DMS53 treated with DMSO at 0.1 percent for 48 hours (cell line): ENCODE measurements around the gene OCA2.
"Not testable (repeated sequence)": the region's sequence is repeated elsewhere in the genome, so short reads cannot be mapped to it uniquely, and the experiment has no call there.

ENCODE experiments used
- DNase-seq: peaks from one replicate; lab custom pipeline; 2025; ENCODE audit not compliant: unreplicated experiment; lab: John Stamatoyannopoulos, UW

OCA2 gene

DNA sequence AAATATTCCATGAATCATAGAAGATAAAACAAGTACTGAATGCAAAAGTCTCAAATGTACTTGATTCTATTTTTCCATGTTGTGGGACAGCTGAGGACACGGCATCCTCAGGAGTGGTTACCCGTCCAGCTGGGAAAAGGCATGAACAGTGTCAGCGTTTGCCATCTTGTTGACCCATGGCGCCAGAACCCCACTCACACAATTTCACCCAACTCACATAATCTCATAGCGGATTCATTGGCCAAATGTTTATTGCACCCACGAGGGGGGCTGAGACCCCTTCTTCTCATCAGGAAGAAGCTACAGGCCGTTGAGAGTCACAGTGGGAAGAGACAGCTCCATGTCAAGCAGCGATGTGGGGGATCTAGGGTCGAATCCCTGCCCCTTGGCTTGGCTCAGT, 72.9 kb downstream of the OCA2 start:
- no peak for DNase-seq

- DNase-seq: no peak
Measured at GRCh38 chr15:28025413-28025812, 73.7 kb downstream of the OCA2 start.

- no peak for DNase-seq
Measured at GRCh38 chr15:28024889-28025250, 74.2 kb downstream of the OCA2 start.

GRCh38 chr15:28023933-28024888, 74.9 kb downstream of the OCA2 start:
- no peak for DNase-seq

DNA sequence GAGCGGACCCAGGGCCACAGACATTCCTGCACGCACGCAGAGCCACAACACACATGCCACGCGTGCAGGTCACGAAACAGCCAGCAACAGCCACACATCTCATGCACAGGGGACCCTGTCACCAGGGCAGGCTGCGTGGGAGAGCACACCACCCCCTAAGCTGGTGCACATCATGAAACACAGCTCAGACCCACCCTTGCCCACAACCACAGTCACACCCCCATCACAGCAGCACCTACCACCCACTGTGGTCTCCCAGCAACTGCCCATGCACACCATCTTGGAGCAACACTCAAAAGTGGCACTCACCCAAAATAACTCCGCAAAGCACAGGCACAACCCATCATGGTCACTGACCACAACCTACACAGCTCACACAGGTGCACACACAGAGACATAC, 75.7 kb downstream of the OCA2 start:
- DNase-seq: no peak

DNA sequence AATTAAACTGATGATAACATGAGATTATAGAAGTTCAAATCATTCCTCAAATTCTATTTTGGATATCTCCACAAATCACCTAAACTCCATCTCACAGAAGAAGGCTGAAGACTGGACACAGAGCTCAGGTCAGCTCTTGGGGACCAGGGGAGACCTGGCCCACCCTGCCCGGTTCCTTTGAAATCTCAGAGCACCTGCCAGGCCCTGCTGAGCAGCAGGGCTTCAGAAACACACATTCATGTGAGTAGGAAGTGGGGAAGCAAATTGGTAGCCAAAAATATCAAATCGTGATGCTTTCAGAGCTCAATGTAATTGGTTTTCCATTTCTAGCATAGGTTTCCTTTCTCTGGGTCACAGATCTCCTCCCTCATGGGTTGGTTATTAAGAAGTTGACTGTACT, 76.2 kb downstream of the OCA2 start:
- no peak for DNase-seq

GRCh38 chr15:28022181-28022580, 76.9 kb downstream of the OCA2 start:
- DNase-seq: no peak

DNA sequence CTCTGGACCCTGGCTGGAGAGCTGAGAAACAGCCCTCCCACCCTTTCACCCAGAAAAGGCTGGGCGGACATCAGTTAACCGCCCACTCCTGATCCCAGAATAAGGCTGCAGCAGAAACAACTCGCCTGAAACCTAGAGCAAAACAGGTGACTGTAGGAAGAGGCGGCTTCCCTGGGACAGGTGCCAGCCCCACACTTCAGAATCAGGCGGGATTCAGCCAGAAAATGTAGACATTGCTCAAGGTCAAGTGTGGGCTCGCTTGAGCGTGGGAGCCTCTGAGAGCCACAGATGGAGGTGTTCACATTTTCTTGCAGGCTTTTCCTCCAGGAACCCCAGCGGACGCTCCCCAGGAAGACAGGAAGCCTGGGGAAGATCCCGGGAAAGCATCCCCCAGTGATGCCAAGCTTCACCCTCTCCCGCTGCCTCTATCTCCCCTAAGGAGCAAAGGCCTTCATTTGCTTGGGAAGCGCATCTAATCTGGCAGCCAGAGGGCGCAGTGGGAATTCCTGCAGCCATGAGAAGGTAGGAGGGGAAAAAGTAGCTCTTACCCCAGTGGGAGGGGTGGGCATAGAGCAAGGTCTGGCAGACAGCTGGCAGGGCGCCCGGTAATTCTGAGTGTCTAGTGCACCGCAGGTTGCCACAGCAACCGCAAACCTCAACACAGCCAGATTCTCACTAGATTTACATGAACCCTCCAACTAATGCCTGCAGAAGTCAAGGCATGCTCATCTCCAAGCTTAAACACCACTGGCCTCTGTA, 77.7 kb downstream of the OCA2 start:
- peak; percentile 82 for DNase-seq

DNA sequence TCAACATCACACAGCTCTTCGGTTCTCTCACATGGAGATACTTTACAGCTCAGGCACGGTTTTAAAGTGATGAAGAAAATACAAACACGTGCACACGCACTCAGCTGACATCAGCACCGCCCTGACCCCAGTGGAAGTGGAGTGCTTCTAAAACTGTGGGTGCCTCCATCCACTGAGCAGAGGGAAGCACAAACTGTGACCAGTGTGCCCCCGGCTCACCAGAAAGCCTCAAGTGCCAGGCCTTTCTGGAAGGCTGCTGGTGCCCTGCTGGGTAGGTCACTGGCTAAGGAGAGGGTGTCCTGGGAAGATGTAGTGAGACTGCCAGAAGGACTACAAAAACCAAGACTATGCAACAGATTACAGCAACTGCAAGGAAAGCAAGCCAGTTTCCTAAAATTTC, 78.5 kb downstream of the OCA2 start:
- DNase-seq: no peak

DNA sequence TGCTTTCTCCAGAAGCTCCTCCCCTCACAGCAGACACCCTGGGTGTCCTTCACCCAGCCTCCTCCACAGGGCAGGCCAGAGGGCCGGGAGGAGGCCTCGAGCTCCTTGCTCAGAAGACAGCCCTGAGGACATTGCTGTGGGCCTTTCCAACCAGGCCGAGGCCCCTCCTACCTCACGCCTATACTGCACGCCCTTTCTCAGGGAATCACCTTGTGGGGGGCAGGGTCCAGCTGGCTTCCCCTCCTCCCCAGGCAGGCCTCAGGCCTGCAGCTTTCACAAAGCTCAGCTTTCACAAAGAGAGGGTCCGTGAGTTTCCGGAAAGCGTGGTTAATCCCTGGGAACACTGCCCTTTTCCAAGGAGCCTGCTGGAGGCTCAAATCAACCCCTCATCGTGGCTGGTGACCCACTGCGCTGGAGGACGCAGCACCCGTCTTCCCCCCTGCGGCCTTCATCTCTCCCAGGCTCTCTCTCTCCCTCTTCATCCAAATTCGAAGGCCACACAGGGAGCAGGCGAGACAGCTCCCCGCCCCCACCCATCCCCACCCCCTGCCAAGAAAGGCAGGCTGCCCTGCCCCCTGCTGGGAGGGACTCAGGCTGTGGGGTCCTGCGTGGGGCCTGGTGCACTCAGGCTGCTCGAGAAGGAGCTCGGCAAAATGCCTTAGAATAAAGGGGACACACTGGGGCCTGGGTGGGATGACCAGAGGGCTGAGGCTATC, 79.4 kb downstream of the OCA2 start:
- no peak for DNase-seq

GRCh38 chr15:28018291-28019044, 80.6 kb downstream of the OCA2 start:
- no peak for DNase-seq

GRCh38 chr15:28017423-28017924, 81.6 kb downstream of the OCA2 start:
- peak; percentile 14 for DNase-seq

DNA sequence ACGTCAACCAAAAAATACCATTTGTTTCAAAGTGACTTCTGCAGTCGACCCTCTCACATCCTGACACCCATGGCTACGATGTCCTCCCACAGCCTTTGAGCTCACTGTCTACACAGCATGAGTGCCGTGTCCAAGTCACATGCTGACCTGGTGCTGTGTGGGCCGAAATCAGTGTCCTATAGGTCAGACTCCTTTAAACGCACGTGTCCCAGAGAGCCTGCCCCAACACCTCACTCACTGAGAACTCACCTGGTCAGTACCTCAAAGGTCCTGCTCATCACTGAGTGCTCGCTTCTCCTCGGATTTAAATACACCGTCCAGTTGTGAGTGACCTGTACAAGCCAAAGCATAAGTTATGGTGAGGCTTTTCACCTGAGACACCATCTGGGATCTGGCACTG, 83.3 kb downstream of the OCA2 start:
- no peak for DNase-seq

DNA sequence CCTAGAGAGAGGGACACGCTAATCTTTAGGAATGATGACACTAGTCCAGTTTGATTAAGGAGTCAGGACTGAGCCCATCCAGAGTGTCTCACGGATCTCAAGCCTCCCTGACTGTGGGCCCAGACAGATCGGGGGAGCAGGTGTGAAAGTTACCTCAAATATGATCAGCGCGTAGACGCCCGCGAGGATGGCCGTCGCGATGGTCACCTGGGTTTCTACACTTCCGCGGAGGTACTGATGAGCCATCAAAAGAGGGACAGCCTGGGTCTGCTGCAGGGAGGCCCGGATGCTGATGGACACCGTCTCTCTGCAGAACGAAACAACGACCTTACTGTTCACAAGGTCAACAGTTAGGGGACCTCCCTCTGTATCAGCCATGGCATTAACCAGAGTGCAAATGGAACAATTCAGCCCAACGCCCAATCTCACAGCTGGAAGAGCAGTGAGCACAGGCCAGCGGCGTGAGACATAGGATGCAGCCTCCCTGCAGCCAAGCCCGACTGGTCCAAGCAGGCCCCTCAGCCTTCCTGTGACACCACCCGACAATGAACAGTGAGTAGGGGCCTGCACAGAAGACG, 84.4 kb downstream of the OCA2 start:
- no peak for DNase-seq

DNA sequence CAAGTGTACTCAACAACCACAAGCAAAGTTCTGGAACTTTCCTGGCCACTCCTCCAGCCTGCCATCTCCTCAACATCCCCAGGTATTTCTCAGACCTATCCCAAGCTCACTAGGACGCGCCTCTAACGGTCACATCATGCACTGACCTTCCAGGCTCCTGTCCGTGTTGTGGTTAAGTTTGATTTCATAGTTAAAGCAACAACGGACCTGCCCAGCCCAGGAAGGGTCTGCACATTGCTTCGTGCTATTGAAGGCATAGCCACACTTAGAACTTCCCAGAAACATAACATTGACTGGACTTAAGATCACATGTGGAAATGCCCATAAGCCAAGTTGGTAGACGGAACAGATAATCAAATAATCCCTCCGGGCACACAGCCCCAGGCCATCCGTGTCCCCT, 85.1 kb downstream of the OCA2 start:
- DNase-seq: no peak

DNA sequence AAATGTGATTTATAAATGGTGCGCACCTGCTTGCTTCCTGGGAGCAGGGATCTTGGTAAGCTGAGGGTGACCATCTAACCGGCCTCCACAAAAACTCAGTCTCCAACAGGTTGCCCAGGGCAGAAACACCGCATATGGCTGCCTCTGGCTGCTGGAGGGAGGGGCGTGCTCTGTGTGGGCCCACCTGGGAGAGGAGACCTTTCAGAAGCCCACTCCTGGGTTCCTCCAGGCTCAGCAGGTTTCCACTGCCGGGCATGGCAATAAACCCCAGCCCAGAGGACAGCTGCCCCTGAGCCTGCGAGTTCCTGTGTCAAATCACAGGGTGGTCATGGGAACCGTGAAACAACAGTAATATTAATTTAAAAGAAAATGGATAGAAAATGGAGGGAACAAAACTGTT, 85.6 kb downstream of the OCA2 start:
- no peak for DNase-seq

- DNase-seq: no peak
Measured at GRCh38 chr15:28012231-28012630, 86.9 kb downstream of the OCA2 start.

DNA sequence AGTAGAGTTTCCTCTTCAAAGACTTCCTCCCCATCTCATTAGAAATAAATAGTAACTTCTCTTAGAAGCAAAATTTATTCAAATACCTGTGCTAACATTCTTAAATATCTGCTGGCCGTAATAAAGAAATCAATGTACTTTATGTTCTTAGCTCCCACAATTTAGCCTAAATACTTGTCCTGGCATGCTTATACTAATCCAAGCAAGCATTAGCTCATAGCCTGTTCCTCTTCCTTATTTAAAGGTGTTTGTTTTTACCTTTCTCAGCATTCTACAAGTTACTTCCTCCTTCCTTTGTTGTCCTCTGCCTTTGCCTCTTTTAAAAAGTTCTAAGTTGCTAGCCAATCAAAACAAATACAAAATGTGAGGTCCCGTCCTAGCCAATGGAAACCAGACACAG, 90.9 kb downstream of the OCA2 start:
- not testable (repeated sequence) for DNase-seq

GRCh38 chr15:28006116-28006905, 92.8 kb downstream of the OCA2 start:
- no peak for DNase-seq
